Activated CD8-positive, alpha-beta memory T cell treated with anti-CD3 and anti-CD28 coated beads, Interleukin-2, amount 50 U/mL, for 48 hours (primary cell): Measurements from ENCODE around the gene SPATA46.

Experiments used
- DNase-seq: peaks from one replicate; pipeline ENCODE4 v3.0.0-alpha.2; 2020

SPATA46 gene

GRCh38 chr1:162390396-162391185, 13.9 kb upstream of the SPATA46 start:
- no peak for DNase-seq

- no peak for DNase-seq
Measured at GRCh38 chr1:162389971-162390370, 13.3 kb upstream of the SPATA46 start.

DNA sequence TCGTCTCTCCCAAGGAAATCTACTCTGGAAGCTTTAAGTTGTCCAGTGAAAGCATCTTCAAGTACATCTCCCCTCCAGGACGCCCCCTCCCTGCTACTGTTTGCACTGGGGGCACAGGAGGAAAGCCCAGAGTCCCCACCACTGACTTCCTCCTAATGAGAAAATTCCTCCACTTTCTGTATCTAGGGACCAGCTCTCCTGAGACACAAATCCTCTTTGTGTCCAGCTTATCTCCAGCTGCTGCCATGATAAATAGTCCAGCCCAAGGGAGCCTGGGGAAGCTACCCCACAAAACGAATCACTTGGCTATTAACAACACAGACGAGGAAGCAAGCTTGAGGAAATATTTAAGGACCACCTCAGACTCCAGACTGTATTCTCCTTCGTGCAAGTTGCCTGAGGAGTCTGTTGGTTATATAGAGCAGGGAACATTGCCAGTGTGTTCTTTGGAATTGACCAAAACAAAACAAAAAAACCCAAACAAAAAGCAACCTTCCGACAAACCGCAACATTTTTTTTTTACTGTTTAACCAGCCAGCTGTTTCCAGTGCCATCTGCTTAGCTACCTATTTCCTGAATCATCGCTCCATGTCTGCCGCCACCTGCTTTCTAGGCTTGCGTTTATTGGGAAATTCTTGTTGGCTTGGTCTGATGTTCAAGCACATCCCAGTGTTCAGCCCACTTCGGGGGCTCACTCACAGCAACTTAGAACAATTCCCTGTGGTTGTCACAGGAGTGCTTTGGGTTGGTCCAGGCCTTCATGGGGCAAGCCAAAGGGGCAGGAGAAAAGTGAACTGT, 12.6 kb upstream of the SPATA46 start:
- no peak for DNase-seq

- DNase-seq, result no peak
Measured at GRCh38 chr1:162388615-162389014, 12.0 kb upstream of the SPATA46 start.

DNA sequence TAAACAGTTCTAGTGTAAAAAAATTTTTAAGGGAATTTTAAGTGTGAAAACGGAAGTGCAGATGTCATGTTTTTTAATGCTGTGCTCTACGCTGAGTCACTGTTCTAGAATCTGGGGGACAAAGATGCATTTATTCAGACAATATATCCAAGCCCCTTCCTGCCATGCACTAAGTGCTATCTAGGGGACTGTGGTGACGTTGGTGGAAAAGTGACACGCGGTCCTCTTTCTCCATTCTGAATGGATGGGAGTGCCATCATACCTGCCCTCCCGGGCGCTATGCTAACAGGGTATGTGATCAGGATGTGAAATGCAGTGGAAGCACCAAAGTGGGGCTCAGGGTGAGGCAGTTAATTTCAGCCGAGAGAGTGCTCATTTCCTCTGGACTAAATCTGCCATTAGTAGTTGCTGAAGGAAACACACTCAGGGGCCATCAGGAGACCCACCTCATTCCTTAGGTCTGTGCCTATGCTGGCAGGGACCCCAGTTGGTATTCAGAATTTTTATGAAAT, 11.5 kb upstream of the SPATA46 start:
- no peak for DNase-seq

DNA sequence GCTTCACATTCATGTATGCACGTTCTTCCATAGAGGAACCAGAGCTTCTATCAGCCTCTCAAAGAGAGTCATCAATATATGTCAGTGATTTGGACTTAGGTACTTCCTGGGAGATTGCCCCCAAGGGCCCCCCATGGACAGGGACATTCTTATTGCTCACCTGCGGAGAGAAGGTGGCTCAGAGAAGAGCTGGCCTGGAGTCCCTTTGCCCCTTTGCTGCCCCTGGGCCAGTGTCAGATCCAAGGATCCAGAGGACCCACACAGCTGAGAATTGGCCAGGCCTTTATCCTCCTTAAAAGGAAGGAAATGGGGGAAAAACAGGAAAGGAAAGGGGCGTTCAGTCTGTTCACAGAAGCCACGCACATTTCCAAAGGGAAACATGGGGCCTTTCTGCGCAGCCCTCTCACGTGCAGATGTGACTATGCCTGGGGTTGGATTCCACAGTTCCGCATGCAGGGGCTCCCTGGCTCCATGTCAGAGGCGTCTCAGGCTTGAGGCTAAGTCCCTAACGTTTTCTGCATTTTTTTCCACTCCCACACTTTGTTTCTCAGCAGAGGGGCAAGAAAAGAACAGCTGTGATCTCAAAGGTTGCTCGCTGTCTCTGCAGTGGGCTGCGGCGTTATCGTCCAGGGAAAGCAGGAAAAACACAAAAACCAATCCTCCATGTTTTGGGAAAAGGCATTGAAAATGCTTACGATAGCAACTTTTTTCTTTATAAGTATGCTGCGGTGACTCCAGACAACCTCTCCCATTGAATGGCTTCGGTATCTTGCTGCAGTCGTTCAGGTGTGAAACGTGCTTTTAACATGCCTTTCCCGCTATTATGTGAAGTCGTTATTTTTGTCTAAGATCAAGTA, 10.8 kb upstream of the SPATA46 start:
- DNase-seq, result no peak

DNA sequence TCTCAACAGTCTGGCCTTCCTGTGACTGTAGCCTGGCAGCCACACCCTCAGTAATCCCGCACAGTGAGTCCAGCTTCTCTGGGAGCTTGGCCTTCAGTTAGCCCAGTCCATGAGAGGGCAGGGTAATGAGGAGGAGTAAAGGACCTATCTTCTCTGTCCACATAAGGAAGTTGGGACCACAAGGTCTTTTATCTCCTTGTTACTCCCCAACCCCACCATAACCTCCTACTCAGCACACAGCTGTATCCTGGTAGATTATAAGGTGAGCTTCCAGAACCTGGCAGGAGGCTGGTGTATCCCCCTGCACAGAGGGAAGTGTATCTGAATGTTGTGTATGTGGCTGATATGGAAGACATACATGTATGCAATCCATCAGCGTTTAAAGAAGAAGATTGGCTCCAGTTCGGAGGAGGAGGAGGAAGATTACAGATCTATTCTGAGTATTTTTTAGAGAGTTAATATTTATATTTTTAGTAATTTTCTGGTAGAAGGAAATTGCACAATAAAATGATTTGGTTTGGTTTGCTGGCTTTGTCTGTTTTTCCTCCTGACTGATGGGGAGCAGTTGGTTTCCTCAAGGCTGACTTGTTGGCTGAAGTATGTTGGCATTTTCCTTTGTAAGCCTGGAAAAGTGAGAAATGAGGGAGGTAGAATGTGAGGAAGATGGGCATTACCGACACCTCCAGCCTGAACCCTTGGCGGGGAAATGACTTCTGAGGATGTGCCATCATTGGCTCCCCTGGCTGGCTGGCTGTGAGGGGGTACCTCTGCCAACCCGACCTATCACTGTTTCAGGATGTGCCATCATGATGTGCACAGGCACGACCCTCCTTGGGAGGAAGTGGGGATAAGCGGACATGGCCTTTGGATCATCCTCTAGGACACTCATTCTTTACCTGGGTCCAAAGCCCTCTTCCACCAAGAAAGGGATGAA, 9.9 kb upstream of the SPATA46 start:
- no peak for DNase-seq

GRCh38 chr1:162385702-162386101, 9.0 kb upstream of the SPATA46 start:
- no peak for DNase-seq

DNA sequence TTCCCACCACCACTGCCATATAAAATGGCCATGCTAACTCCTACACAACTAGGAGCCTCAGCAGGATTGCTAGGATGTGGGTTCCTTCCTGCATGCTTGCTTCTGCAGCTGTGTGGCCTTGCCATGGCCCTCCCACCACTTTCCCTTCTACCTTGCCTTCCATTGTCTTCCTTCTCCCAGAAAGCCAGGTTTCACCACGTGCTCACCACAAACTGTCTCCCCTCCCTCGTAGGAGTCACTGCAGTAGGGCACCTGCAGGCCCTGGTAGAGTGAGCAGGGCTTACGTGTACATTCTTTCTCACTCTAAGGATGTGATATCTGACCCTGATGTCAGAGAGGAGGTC, 8.6 kb upstream of the SPATA46 start:
- DNase-seq, result no peak

- DNase-seq, result no peak
Measured at GRCh38 chr1:162384601-162385279, 8.1 kb upstream of the SPATA46 start.

GRCh38 chr1:162384116-162384515, 7.5 kb upstream of the SPATA46 start:
- DNase-seq, result no peak

- no peak for DNase-seq
Measured at GRCh38 chr1:162383516-162383915, 6.9 kb upstream of the SPATA46 start.

DNA sequence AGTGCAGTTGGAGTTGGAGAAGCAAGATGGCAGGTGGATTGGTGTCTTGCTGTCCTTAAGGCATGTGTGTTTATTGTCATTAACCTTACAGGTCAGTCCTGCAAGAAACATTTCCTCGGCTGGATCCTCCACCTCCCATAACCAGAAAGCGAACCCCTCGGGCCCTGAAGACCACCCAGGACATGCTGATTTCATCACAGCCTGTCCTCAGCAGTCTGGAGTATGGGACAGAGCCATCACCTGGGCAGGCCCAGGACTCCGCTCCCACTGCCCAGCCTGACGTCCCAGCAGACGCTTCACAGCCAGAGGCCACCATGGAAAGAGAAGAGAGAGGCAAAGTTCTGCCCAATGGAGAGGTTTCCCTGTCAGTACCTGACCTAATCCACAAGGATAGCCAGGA, 6.4 kb upstream of the SPATA46 start:
- DNase-seq, result no peak

GRCh38 chr1:162381941-162382750, 5.5 kb upstream of the SPATA46 start:
- no peak for DNase-seq

DNA sequence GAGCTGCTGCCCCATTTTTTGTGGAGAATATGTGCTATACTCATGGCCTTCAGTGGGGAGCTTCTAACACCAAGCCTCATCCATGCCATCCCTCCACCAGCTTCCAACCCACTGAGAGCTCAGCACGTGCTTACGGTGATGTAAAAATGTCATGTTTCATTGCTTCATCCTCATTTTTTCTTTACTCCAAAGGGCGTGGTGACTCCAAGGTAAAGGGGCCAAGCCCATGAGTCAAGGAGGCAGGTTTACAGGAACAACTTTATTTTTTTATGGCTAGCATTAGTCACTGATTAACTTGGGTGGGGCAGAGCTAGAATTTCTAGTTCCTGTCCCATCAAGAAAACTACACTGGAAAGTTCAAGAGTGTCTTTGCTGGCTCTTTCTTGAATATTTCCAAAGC, 4.7 kb upstream of the SPATA46 start, which contains the start of gene C1orf226:
C1orf226 (plus strand) TSS at position 346 of the 400 bp plus-strand sequence. CDS start 174 bp downstream, outside the sequence.
- no peak for DNase-seq

DNA sequence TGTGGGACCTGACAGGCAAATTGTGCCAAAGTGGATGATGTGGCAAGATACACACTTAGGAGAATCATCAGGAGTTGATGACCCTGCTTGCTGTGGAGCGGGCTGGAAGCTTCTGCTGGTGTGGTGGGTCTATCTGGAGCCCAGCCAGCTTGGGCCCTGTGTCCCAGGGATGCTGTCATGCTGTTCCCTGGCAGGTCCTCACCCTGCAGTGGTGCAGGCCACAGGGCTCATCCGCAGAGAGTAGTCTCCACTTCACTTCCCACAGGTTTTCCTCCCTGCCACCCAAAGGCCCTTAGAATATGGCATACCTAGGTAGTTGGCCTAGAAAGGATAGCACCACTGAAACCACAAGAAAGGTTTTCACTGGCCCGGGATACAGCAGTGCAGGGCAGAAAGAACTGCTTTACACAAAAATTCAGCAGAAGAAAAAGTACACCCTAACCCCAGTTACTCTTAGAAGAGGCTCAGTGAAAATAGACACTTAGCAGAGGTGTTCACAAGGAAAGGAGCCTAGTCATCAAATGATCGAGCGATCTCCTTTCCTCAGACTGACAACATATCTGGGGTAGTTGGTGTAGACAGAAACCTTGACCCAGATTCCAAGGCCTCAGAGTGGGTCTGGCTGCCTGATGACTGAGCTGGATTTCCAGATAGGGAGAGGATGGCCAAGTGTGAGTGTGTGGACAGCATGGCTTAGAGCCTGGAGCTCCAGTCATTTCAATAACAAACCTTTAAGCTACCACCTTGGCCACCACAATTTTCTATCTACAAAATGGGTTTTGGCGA, 3.6 kb upstream of the SPATA46 start:
- DNase-seq, result no peak

DNA sequence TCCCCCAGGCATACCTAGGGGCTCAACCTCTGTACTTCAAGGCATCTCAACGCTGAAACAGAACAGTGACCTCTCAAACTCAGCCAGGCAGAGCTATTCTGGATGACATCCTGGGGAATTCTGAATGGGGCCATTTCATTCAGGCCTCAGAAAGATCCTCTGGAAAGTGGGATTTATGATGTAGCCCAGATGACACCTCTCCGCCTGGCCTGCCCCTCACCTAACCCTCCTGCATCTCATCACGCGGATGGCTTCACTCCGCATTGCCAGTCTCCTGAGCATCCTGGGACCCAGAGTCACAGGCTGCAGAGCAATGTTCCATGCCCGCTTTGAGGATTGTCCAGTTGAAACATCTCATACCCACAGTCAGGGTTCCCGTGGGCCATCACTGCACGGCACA, 1.2 kb downstream of the SPATA46 start:
- no peak for DNase-seq

DNA sequence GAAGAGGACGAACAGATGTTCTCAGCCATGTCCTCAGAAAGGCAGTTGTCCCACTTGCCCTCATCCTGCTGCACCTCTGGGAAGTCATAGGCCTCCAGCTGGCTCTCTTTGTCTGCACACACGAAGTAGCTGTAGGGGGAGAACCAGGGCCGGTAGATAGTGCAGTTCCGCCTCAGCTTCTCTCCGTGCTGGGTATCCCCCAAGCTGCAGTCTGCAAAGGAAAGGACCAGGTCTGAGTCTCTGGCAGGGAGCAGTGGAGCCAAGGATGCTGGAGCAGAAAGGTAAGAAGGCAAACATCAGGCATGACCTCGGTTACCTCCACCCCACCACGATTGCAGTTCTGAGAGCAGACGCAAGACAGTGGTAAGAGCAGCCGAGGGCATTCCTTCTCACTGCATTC, 2.2 kb downstream of the SPATA46 start:
- DNase-seq, result no peak

DNA sequence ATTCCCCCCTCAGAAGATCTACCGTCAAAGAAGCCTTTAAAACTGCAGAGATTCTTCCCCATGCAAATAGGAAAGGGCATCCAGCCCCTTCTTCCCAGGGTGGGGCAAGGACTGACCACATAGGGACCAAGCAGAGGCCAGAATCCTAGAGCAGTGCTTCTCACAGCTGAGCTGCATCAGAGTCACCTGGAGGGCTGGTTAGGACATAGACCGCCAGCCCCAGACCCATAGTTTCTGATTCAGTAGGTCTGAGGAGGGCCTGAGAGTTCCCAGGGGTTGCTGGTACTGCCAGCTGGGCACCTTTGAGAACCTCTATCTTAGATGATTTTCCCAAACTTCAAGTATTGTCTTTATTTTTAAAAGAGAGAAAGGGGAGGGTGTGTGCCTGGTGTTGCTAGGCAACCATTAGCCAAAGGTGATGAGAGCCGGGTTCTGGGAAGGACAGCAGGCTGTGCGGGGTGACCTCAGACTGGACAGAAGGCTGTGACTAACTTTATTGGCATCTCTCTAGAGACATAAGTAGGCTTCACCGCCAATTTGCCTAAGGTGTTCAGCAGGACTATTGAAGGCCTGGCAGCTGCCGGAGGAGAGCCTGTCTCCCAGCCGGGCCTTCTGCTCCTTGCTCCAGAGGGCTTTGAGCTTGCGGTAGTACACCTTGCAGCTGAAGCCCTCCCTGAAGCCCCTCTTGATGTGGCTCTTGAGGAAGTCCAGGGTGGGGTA, 3.0 kb downstream of the SPATA46 start:
- no peak for DNase-seq
